GM23248 (cell line): ENCODE results near the gene NGEF. TPM values are rescaled to one million over a fixed set of nuclear protein-coding genes. Genes with fewer than 3 reads are reported as not detected.

Source experiments
- DNase-seq: peaks from one replicate; pipeline ENCODE4 v3.0.0-alpha.2; 2015
- H2AFZ ChIP-seq: fragments of 200-600 bp; sonication (generic); 2 replicates; pipeline ENCODE4 v1.6.1; 2016; ENCODE audit warnings: antibody characterized with exemption
- H3F3A ChIP-seq: fragments of 200-600 bp; sonication (generic); 2 replicates; pipeline ENCODE4 v1.6.1; 2016; ENCODE audit warnings: mild to moderate bottlenecking, antibody characterized with exemption, mixed run types; ENCODE audit not compliant: insufficient read depth
- H3K27ac ChIP-seq: fragments of 200-600 bp; sonication (generic); 2 replicates; pipeline ENCODE4 v1.5.1; 2016; ENCODE audit warnings: mild to moderate bottlenecking
- H3K27me3 ChIP-seq: fragments of 200-600 bp; sonication (generic); replicated peaks from 2 replicates; pipeline ENCODE4 v1.6.1; 2016; ENCODE audit warnings: mild to moderate bottlenecking; ENCODE audit not compliant: insufficient read depth
- H3K36me3 ChIP-seq: fragments of 200-600 bp; sonication (generic); 2 replicates; pipeline ENCODE4 v1.6.1; 2016; ENCODE audit warnings: low read depth, mild to moderate bottlenecking
- H3K4me1 ChIP-seq: fragments of 200-600 bp; sonication (generic); 2 replicates; pipeline ENCODE4 v1.6.1; 2016; ENCODE audit warnings: mild to moderate bottlenecking; ENCODE audit not compliant: insufficient read depth
- H3K4me2 ChIP-seq: fragments of 200-600 bp; sonication (generic); one replicate; pipeline ENCODE4 v1.6.1; 2016; ENCODE audit warnings: mild to moderate bottlenecking; ENCODE audit not compliant: unreplicated experiment
- H3K4me3 ChIP-seq: fragments of 200-600 bp; sonication (generic); 2 replicates; pipeline ENCODE4 v1.5.1; 2016; ENCODE audit warnings: mild to moderate bottlenecking
- H3K79me2 ChIP-seq: fragments of 200-600 bp; sonication (generic); 2 replicates; pipeline ENCODE4 v1.6.1; 2016; ENCODE audit warnings: mild to moderate bottlenecking; ENCODE audit not compliant: insufficient read depth
- H3K9ac ChIP-seq: fragments of 200-600 bp; sonication (generic); 2 replicates; pipeline ENCODE4 v1.6.1; 2016; ENCODE audit warnings: mild to moderate bottlenecking
- H3K9me2 ChIP-seq: fragments of 200-600 bp; sonication (generic); 2 replicates; pipeline ENCODE4 v1.6.1; 2016; ENCODE audit warnings: mixed run types, mild to moderate bottlenecking, moderate library complexity; ENCODE audit not compliant: insufficient read depth
- H3K9me3 ChIP-seq: fragments of 200-600 bp; sonication (generic); one replicate; pipeline ENCODE4 v1.6.1; 2017; ENCODE audit warnings: low read depth
- H4K20me1 ChIP-seq: fragments of 200-600 bp; sonication (generic); 2 replicates; pipeline ENCODE4 v1.6.0; 2016; ENCODE audit not compliant: insufficient read depth
- EZH2 ChIP-seq: fragments of 200-600 bp; sonication (generic); IDR thresholded peaks from 2 replicates; pipeline ENCODE4 v1.6.1; 2018; ENCODE audit warnings: antibody characterized with exemption, mild to moderate bottlenecking; ENCODE audit not compliant: insufficient read depth, poor library complexity, severe bottlenecking
- EZH2phosphoT487 ChIP-seq: fragments of 200-600 bp; sonication (generic); IDR thresholded peaks from 2 replicates; pipeline ENCODE4 v1.6.1; 2018; ENCODE audit warnings: antibody characterized with exemption, moderate library complexity, mild to moderate bottlenecking, low read depth; ENCODE audit not compliant: insufficient read depth
- WGBS, 2 experiments: methylation state at CpG; one replicate each; pipeline ENCODE4 v1.1.6; 2015 to 2017; ENCODE audit warnings: low lambda C conversion rate in 2 of 2, low coverage in 1 of 2; ENCODE audit errors: missing lambda C conversion rate in 2 of 2; 5-methylcytosine and 5-hydroxymethylcytosine counted together
- in situ Hi-C: fragments of 300-500 bp; cut with MboI; formaldehyde crosslinking; loops from 2 replicates; pipeline ENCODE4 v1.15.0; 2020
- polyA plus RNA-seq: library from polyadenylated mRNA; unstranded; fragments of >200 nt; fragmentation: Nextera tagmentation; extraction: Ambion mirVana; gene quantifications from 2 replicates; pipeline ENCODE4 v1.2.1, GENCODE V29; 2016
- total RNA-seq: library from RNA; depleted of rRNA; stranded (reverse); fragments of >200 nt; shearing (Covaris generic); gene quantifications from 2 replicates; pipeline ENCODE4 v1.2.3, GENCODE V29; 2014

NGEF gene
- total and polyA plus RNA-seq, 2 experiments from 2014 or later, result 0.43 TPM; not detected in 1

- in situ Hi-C loops, result no loop called here
- TF ChIP-seq EZH2, result peak; percentile 42
- TF ChIP-seq EZH2phosphoT487, result no peak
- Histone ChIP-seq H3K4me2 (no peak overlapping the region), H4K20me1 (no peaks in the 10 kb centered on the region), H3K9me3 (no peaks in the 10 kb centered on the region), H3K27ac (no peak overlapping the region), H3K4me3 (no peak overlapping the region), H3K79me2 (no peaks in the 10 kb centered on the region), H2AFZ (no peak overlapping the region), H3F3A (no peaks in the 10 kb centered on the region), H3K4me1 (no peaks in the 10 kb centered on the region), H3K27me3 (peaks cover 57% of the 10 kb centered on the region), H3K9me2 (no peaks in the 10 kb centered on the region), H3K9ac (no peak overlapping the region), H3K36me3 (no peaks in the 10 kb centered on the region)
- DNase-seq, result no peak
- 57 to 58% methylated on average over 12 to 13 of the region's 13 CpGs for WGBS, 2 experiments
Observed at GRCh38 chr2:232926431-232926939, 86.6 kb downstream of the NGEF start.

GRCh38 chr2:232925821-232926156 lies 87.3 kb downstream of the NGEF start:
- H3K9me2 ChIP-seq, result no peaks in the 10 kb centered on the region
- H3K27me3 ChIP-seq, result peaks cover 60% of the 10 kb centered on the region
- no peaks in the 10 kb centered on the region for H3K79me2 ChIP-seq
- no peaks in the 10 kb centered on the region for H3K9me3 ChIP-seq
- H3K36me3 ChIP-seq, result no peaks in the 10 kb centered on the region
- TF ChIP-seq EZH2, result no peak
- TF ChIP-seq EZH2phosphoT487, result no peak
- no peak overlapping the region for H3K27ac ChIP-seq
- WGBS, 2 experiments, result 39 to 41% methylated on average over 11 of the region's 11 CpGs
- no peak overlapping the region for H3K4me2 ChIP-seq
- DNase-seq, result no peak
- no peak overlapping the region for H3K4me3 ChIP-seq
- H2AFZ ChIP-seq, result no peak overlapping the region
- no peaks in the 10 kb centered on the region for H3F3A ChIP-seq
- no peaks in the 10 kb centered on the region for H3K4me1 ChIP-seq
- H4K20me1 ChIP-seq, result no peaks in the 10 kb centered on the region
- in situ Hi-C loops, result no loop called here
- no peak overlapping the region for H3K9ac ChIP-seq

- Histone ChIP-seq H3K4me3 (no peak overlapping the region), H3K4me1 (no peaks in the 10 kb centered on the region), H3K79me2 (no peaks in the 10 kb centered on the region), H3F3A (no peaks in the 10 kb centered on the region), H3K9ac (no peak overlapping the region), H3K9me3 (no peaks in the 10 kb centered on the region), H3K27ac (no peak overlapping the region), H3K27me3 (peaks cover 65% of the 10 kb centered on the region), H3K4me2 (no peak overlapping the region), H3K36me3 (no peaks in the 10 kb centered on the region), H3K9me2 (no peaks in the 10 kb centered on the region), H2AFZ (no peak overlapping the region), H4K20me1 (no peaks in the 10 kb centered on the region)
- DNase-seq, result no peak
- TF ChIP-seq EZH2phosphoT487 (no peak), EZH2 (no peak)
- in situ Hi-C loops, result no loop called here
- WGBS, 2 experiments, result 56 to 62% methylated on average over 11 of the region's 11 CpGs
Observed at GRCh38 chr2:232925153-232925820, 87.8 kb downstream of the NGEF start.

- in situ Hi-C loops, result no loop called here
- Histone ChIP-seq H3K9me3 (no peaks in the 10 kb centered on the region), H3K4me2 (no peak overlapping the region), H3K36me3 (no peaks in the 10 kb centered on the region), H3K27ac (no peak overlapping the region), H4K20me1 (no peaks in the 10 kb centered on the region), H3K79me2 (no peaks in the 10 kb centered on the region), H2AFZ (no peak overlapping the region), H3K9ac (no peak overlapping the region), H3F3A (no peaks in the 10 kb centered on the region), H3K4me3 (no peak overlapping the region), H3K4me1 (no peaks in the 10 kb centered on the region), H3K9me2 (no peaks in the 10 kb centered on the region), H3K27me3 (peaks cover 67% of the 10 kb centered on the region)
- DNase-seq, result no peak
- no peak for TF ChIP-seq EZH2phosphoT487
- TF ChIP-seq EZH2, result no peak
Observed at GRCh38 chr2:232924433-232924832, 88.6 kb downstream of the NGEF start.
